A549 (cell line): Measurements from ENCODE around the gene LMNB1.

Experiments used
- BHLHE40 ChIP-seq: IDR thresholded peaks from 2 replicates; pipeline ENCODE4 v1.6.1; 2012; ENCODE audit warnings: low read depth, low read length, inconsistent platforms
- CTCF ChIP-seq: fragments of >200 bp; sonication (Bioruptor Twin); formaldehyde crosslinking; IDR thresholded peaks from 3 replicates; pipeline ENCODE4 v1.5.1; 2016
- EP300 ChIP-seq, 2 experiments: fragments of >200 bp; sonication (Bioruptor Twin); formaldehyde crosslinking; IDR thresholded peaks; 2 replicates in 1 of 2; 3 replicates in 1 of 2; pipeline ENCODE4 v1.6.1; 2016 to 2017
- ESRRA ChIP-seq: fragments of 150-350 bp; IDR thresholded peaks from 2 replicates; pipeline ENCODE4 v1.6.1; 2014; ENCODE audit warnings: mild to moderate bottlenecking, low read length, borderline replicate concordance
- PBX3 ChIP-seq: IDR thresholded peaks from 2 replicates; pipeline ENCODE4 v1.6.1; 2012
- REST ChIP-seq: fragments of 200-600 bp; sonication (generic); IDR thresholded peaks from 2 replicates; pipeline ENCODE4 v1.6.1; 2016; ENCODE audit warnings: antibody characterized with exemption, mild to moderate bottlenecking, moderate library complexity

GRCh38 chr5:126801174-126801991 lies 24.4 kb downstream of the LMNB1 start:
- TF ChIP-seq REST: no peak
- TF ChIP-seq ESRRA: no peak
- TF ChIP-seq EP300 (IDR thresholded peaks at IDR 0.05): no peak
- TF ChIP-seq BHLHE40: no peak
- no peak for TF ChIP-seq PBX3
- no peak for TF ChIP-seq CTCF
